Measurements from ENCODE around the gene PDE7B. TPM values are rescaled to one million over a fixed set of nuclear protein-coding genes. Genes with fewer than 3 reads are reported as not detected.

PDE7B gene
- total and polyA plus RNA-seq, 2 donors from 2014 or later, result 4.6 to 15.4 TPM

DNA sequence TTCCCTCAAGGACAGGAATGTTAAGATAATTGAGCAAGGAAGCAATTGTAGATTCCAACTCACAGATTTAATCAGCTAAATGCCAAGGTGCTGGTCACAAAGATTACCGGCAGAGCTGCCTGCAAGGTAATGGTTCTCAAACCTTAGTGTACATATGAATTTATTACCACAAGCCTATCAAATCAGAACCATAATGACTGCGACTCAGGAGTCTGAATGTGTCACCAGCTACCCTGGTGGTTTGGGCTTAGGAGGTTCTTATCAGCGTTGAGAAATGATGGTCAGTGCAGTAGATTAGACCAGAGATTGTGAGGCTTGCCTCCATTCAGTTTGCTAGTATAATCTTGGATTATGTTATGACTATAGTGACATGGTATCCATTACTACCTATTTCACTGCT lies 319.7 kb downstream of the PDE7B start:
- Histone ChIP-seq H3K36me3 (ENCODE audit: control insufficient read depth in 2 of 3, insufficient read depth in 3 of 3, low read length in 3 of 3) (peaks cover 0 to 8% (median 3%) of the 10 kb centered on the region in 3 donors), H3K9me3 (ENCODE audit: control insufficient read depth in 2 of 3, insufficient read depth in 1 of 3, low read length in 3 of 3) (no peaks in the 10 kb centered on the region), H3K27ac (ENCODE audit: low read depth in 2 of 2, low read length in 2 of 2) (no peak overlapping the region), H3K4me3 (ENCODE audit: low read length in 3 of 3) (no peak overlapping the region), H3K4me1 (ENCODE audit: control insufficient read depth in 2 of 3, insufficient read depth in 2 of 3, low read depth in 1 of 3, low read length in 3 of 3) (peaks cover 0 to 4% (median 0%) of the 10 kb centered on the region in 3 donors), H3K9ac (ENCODE audit: low read length in 3 of 3) (no peak overlapping the region), H3K27me3 (ENCODE audit: control insufficient read depth, insufficient read depth, low read length) (no peaks in the 10 kb centered on the region)
- TF ChIP-seq, protein P1, sequence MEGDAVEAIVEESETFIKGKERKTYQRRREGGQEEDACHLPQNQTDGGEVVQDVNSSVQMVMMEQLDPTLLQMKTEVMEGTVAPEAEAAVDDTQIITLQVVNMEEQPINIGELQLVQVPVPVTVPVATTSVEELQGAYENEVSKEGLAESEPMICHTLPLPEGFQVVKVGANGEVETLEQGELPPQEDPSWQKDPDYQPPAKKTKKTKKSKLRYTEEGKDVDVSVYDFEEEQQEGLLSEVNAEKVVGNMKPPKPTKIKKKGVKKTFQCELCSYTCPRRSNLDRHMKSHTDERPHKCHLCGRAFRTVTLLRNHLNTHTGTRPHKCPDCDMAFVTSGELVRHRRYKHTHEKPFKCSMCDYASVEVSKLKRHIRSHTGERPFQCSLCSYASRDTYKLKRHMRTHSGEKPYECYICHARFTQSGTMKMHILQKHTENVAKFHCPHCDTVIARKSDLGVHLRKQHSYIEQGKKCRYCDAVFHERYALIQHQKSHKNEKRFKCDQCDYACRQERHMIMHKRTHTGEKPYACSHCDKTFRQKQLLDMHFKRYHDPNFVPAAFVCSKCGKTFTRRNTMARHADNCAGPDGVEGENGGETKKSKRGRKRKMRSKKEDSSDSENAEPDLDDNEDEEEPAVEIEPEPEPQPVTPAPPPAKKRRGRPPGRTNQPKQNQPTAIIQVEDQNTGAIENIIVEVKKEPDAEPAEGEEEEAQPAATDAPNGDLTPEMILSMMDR (IDR thresholded peaks at IDR 0.05; ENCODE audit: borderline replicate concordance, extremely low read depth, insufficient read depth), result no peak
- DNase-seq (no peak), FAIRE-seq (no peak)
- intact Hi-C loops (cut with DNase I), result no loop called here

DNA sequence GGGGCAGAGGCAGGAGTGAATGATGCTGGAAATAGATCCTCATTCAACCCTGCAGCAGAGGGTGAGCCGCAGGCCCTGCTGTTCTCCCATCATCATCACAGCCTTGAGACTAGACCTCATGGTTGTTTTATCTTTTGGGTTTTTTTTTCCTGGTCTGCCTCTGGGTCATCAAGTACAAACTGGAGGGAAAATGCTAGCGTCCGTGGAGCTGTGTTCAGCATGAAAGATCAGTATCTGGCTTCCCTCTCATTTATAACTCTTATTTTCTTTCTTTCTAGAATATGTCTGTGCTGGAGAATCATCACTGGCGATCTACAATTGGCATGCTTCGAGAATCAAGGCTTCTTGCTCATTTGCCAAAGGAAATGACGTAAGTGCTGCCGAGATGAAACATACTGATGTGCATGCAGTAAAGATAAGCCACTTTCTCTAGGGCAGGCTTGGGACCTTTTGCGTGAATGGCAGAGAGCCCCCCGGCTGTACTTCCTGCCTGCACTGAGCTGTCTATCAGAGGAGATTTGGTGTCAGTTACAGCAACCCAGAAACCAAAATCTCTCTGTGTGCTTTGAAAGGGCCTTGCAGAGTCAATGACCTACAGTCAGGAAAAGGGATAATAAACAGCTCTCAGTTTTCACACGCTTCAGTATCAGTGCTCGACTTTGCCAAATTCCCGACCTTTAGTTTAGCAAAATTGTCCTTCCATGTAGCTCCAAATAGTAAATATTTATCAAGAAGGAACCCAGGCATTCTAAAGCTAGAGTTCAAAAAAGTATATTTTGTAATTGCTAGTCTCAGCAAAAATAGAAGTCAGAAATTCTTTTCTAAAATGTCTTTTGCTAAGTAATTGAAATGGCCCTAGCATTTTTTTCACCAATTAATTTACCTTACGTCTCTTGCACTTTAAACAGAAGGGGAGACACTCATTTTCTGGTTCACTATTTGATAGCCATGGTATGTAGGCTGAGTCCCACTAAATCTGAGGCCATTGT lies 322.3 kb downstream of the PDE7B start:
- H3K4me3 ChIP-seq (ENCODE audit: low read length in 3 of 3), result no peak overlapping the region
- no peak for FAIRE-seq
- peaks cover 0 to 4% (median 0%) of the 10 kb centered on the region in 3 donors for H3K4me1 ChIP-seq (ENCODE audit: control insufficient read depth in 2 of 3, insufficient read depth in 2 of 3, low read depth in 1 of 3, low read length in 3 of 3)
- intact Hi-C loops (cut with DNase I), result no loop called here
- no peaks in the 10 kb centered on the region for H3K9me3 ChIP-seq (ENCODE audit: control insufficient read depth in 2 of 3, insufficient read depth in 1 of 3, low read length in 3 of 3)
- peaks cover 0 to 7% (median 0%) of the 10 kb centered on the region in 3 donors for H3K36me3 ChIP-seq (ENCODE audit: control insufficient read depth in 2 of 3, insufficient read depth in 3 of 3, low read length in 3 of 3)
- H3K27me3 ChIP-seq (ENCODE audit: control insufficient read depth, insufficient read depth, low read length), result no peaks in the 10 kb centered on the region
- peak overlapping the region in 1 of 2 donors; percentile 75 for H3K27ac ChIP-seq (ENCODE audit: low read depth in 2 of 2, low read length in 2 of 2)
- peak in 3 of 5 donors; percentile 20 to 55 (median 32) for DNase-seq
- TF ChIP-seq, protein P1 (IDR thresholded peaks at IDR 0.05; ENCODE audit: borderline replicate concordance, extremely low read depth, insufficient read depth), result no peak
- no peak overlapping the region for H3K9ac ChIP-seq (ENCODE audit: low read length in 3 of 3)

DNA sequence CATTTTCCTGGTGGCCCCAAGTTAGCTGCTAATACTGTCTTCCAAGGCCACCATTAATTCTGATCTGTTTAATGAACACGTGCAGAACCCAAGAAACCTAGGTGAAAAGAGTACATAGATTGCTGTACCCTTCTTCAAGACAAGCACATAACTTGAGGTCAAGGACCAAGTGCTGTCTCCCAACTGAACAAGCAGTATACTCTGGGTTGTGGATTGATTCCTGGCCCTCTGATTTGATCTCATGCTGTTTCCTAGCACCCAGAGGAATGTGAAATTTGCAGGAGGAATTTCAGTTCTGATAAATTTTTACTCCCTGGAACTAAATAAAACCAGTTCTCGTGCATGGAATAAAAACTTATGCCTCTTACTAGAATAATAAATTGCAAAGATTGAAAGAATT lies 323.0 kb downstream of the PDE7B start:
- no peak overlapping the region for H3K9ac ChIP-seq (ENCODE audit: low read length in 3 of 3)
- H3K36me3 ChIP-seq (ENCODE audit: control insufficient read depth in 2 of 3, insufficient read depth in 3 of 3, low read length in 3 of 3), result peaks cover 0 to 12% (median 0%) of the 10 kb centered on the region in 3 donors
- H3K4me3 ChIP-seq (ENCODE audit: low read length in 3 of 3), result no peak overlapping the region
- TF ChIP-seq, protein P1 (IDR thresholded peaks at IDR 0.05; ENCODE audit: borderline replicate concordance, extremely low read depth, insufficient read depth), result no peak
- H3K4me1 ChIP-seq (ENCODE audit: control insufficient read depth in 2 of 3, insufficient read depth in 2 of 3, low read depth in 1 of 3, low read length in 3 of 3), result peaks cover 0 to 4% (median 0%) of the 10 kb centered on the region in 3 donors
- DNase-seq, result no peak
- intact Hi-C loops (cut with DNase I), result no loop called here
- H3K9me3 ChIP-seq (ENCODE audit: control insufficient read depth in 2 of 3, insufficient read depth in 1 of 3, low read length in 3 of 3), result no peaks in the 10 kb centered on the region
- peak overlapping the region in 1 of 2 donors; percentile 75 for H3K27ac ChIP-seq (ENCODE audit: low read depth in 2 of 2, low read length in 2 of 2)
- H3K27me3 ChIP-seq (ENCODE audit: control insufficient read depth, insufficient read depth, low read length), result no peaks in the 10 kb centered on the region
- no peak for FAIRE-seq

Measured in kidney (tissue), 14 donors.